GM12892 (cell line): ENCODE measurements around the gene HMGA1.

ENCODE experiments used
- POLR2A ChIP-seq: IDR thresholded peaks from 2 replicates; pipeline ENCODE4 v1.6.1; 2011; ENCODE audit warnings: low read depth, low read length, control low read depth
- POLR2AphosphoS5 ChIP-seq: IDR thresholded peaks from 2 replicates; pipeline ENCODE4 v1.6.1; 2011; ENCODE audit warnings: low read depth, low read length, control low read depth

GRCh38 chr6:34205466-34205865 is 31.2 kb upstream of the HMGA1 start:
- no peak for TF ChIP-seq POLR2A
- no peak for TF ChIP-seq POLR2AphosphoS5
